ENCODE data around the gene PCDHGA12. TPM values are rescaled to one million over a fixed set of nuclear protein-coding genes. Genes with fewer than 3 reads are reported as not detected.

PCDHGA12 gene
- total RNA-seq, 4 donors from 2014 or later, result 2.9 to 22.0 (median 14.5) TPM

DNA sequence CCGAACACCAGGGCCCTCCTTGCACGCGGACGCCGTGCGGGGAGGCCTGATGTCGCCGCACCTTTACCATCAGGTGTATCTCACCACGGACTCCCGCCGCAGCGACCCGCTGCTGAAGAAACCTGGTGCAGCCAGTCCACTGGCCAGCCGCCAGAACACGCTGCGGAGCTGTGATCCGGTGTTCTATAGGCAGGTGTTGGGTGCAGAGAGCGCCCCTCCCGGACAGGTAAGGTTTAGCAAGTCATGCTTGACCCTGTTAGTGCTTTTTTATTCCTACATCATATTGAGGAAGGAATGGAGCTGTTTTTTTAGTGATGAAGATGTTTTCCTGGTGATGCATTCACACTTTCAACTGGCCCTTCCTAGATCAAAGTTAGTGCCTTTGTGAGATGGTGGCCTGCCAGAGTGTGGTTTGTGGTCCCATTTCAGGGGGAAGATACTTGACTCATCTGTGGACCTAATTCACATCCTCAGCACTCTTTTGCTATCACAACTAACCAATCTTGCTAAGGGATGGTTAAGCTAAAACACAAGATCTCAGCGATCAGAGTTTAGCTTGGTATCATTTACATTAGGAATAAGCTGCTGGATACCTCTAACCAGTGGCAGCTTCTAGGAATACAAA is 48.1 kb downstream of the PCDHGA12 start:
- H3K4me3 ChIP-seq, result peak overlapping the region; percentile 54 to 55
- peaks cover 15 to 24% of the 10 kb centered on the region in 2 donors for H3K4me1 ChIP-seq
- intact Hi-C loops (cut with DNase I; ENCODE audit: low total_unique reads), result loop anchor here (10.0 kb wide), 1 partner anchor 46 kb away; no protein-coding TSS in a partner anchor
- no peaks in the 10 kb centered on the region for H3K36me3 ChIP-seq
- H3K27ac ChIP-seq, result peak overlapping the region in 1 of 2 donors; percentile 92
- DNase-seq, result peak in 1 of 2 donors; percentile 41
- H3K27me3 ChIP-seq, result no peaks in the 10 kb centered on the region
- no peak for TF ChIP-seq POLR2A (IDR thresholded peaks at IDR 0.05)
- TF ChIP-seq, protein P1, sequence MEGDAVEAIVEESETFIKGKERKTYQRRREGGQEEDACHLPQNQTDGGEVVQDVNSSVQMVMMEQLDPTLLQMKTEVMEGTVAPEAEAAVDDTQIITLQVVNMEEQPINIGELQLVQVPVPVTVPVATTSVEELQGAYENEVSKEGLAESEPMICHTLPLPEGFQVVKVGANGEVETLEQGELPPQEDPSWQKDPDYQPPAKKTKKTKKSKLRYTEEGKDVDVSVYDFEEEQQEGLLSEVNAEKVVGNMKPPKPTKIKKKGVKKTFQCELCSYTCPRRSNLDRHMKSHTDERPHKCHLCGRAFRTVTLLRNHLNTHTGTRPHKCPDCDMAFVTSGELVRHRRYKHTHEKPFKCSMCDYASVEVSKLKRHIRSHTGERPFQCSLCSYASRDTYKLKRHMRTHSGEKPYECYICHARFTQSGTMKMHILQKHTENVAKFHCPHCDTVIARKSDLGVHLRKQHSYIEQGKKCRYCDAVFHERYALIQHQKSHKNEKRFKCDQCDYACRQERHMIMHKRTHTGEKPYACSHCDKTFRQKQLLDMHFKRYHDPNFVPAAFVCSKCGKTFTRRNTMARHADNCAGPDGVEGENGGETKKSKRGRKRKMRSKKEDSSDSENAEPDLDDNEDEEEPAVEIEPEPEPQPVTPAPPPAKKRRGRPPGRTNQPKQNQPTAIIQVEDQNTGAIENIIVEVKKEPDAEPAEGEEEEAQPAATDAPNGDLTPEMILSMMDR (IDR thresholded peaks at IDR 0.05), result no peak
- H3K9me3 ChIP-seq, result no peaks in the 10 kb centered on the region

- no peak for DNase-seq
- intact Hi-C loops (cut with DNase I; ENCODE audit: low total_unique reads), result loop anchor here (10.0 kb wide), 1 partner anchor 45 kb away; no protein-coding TSS in a partner anchor
- no peak for TF ChIP-seq POLR2A (IDR thresholded peaks at IDR 0.05)
- TF ChIP-seq, protein P1 (IDR thresholded peaks at IDR 0.05), result no peak
- Histone ChIP-seq H3K27me3 (no peaks in the 10 kb centered on the region), H3K27ac (no peak overlapping the region), H3K4me3 (peak overlapping the region in 1 of 2 donors; percentile 10), H3K4me1 (peaks cover 15 to 24% of the 10 kb centered on the region in 2 donors), H3K9me3 (no peaks in the 10 kb centered on the region), H3K36me3 (no peaks in the 10 kb centered on the region)
These were observed 49.5 kb downstream of the PCDHGA12 start for GRCh38 chr5:141479776-141480175.

Other genes with a start within 250 kb of the PCDHGA12 start
- gene PCDHB16, start 248.1 kb upstream of the PCDHGA12 start, total RNA-seq, result 10 to 100 TPM in 1 of 4 donors, 1 to 10 TPM in 3; 3.8 to 10.2 (median 5.0) TPM
- gene PCDHB9, start 243.3 kb upstream of the PCDHGA12 start, total RNA-seq, result 1 to 10 TPM; 1.8 to 5.5 (median 4.8) TPM
- gene PCDHB10, start 238.2 kb upstream of the PCDHGA12 start, total RNA-seq, result 1 to 10 TPM; 2.6 to 8.3 (median 4.7) TPM
- 1 to 10 TPM; 2.4 to 9.8 (median 6.9) TPM for gene PCDHB11, start 230.9 kb upstream of the PCDHGA12 start, total RNA-seq
- gene PCDHB12, start 221.8 kb upstream of the PCDHGA12 start, total RNA-seq, result 10 to 100 TPM in 1 of 4 donors, 1 to 10 TPM in 2, under 1 TPM in 1; 0.88 to 20.5 (median 9.1) TPM
- gene PCDHB13, start 216.6 kb upstream of the PCDHGA12 start, total RNA-seq, result 10 to 100 TPM in 1 of 4 donors, 1 to 10 TPM in 3; 6.2 to 26.1 (median 8.5) TPM
- gene PCDHB14, start 207.2 kb upstream of the PCDHGA12 start, total RNA-seq, result 10 to 100 TPM in 2 of 4 donors, 1 to 10 TPM in 2; 3.6 to 14.7 (median 9.3) TPM
- gene PCDHB15, start 185.1 kb upstream of the PCDHGA12 start, total RNA-seq, result 10 to 100 TPM in 3 of 4 donors, 1 to 10 TPM in 1; 5.0 to 17.8 (median 12.1) TPM
- 1 to 10 TPM in 2 of 4 donors, under 1 TPM in 1, not detected in 1; 0.28 to 2.4 (median 2.3) TPM for gene SLC25A2, start 126.5 kb upstream of the PCDHGA12 start, total RNA-seq
- gene TAF7, start 109.7 kb upstream of the PCDHGA12 start, total RNA-seq, result 100 to 1,000 TPM in 2 of 4 donors, 10 to 100 TPM in 2; 76.1 to 121 (median 98.0) TPM
- gene PCDHGA1, start 100.0 kb upstream of the PCDHGA12 start, total RNA-seq, result 1 to 10 TPM in 2 of 4 donors, under 1 TPM in 2; under 0.01 to 3.3 (median 1.5) TPM
- gene PCDHGA2, start 91.7 kb upstream of the PCDHGA12 start, total RNA-seq, result 10 to 100 TPM in 2 of 4 donors, 1 to 10 TPM in 2; 3.2 to 11.6 (median 9.3) TPM
- gene PCDHGA3, start 86.7 kb upstream of the PCDHGA12 start, total RNA-seq, result 1 to 10 TPM in 3 of 4 donors, under 1 TPM in 1; 0.51 to 8.2 (median 5.6) TPM
- gene PCDHGB1, start 80.4 kb upstream of the PCDHGA12 start, total RNA-seq, result 1 to 10 TPM in 3 of 4 donors, not detected in 1; 4.4 to 7.4 (median 6.9) TPM
- gene PCDHGA4, start 75.5 kb upstream of the PCDHGA12 start, total RNA-seq, result 10 to 100 TPM in 1 of 4 donors, 1 to 10 TPM in 2, under 1 TPM in 1; 0.59 to 16.1 (median 8.7) TPM
- 10 to 100 TPM in 2 of 4 donors, 1 to 10 TPM in 1, under 1 TPM in 1; 0.59 to 17.9 (median 8.7) TPM for gene PCDHGB2, start 70.5 kb upstream of the PCDHGA12 start, total RNA-seq
- 10 to 100 TPM in 3 of 4 donors, 1 to 10 TPM in 1; 1.8 to 11.5 (median 11.2) TPM for gene PCDHGA5, start 66.3 kb upstream of the PCDHGA12 start, total RNA-seq
- gene PCDHGB3, start 60.3 kb upstream of the PCDHGA12 start, total RNA-seq, result 10 to 100 TPM in 2 of 4 donors, 1 to 10 TPM in 1, under 1 TPM in 1; 0.59 to 14.1 (median 8.1) TPM
- gene PCDHGA6, start 56.6 kb upstream of the PCDHGA12 start, total RNA-seq, result 10 to 100 TPM in 3 of 4 donors, 1 to 10 TPM in 1; 4.4 to 16.6 (median 14.3) TPM
- gene PCDHGA7, start 47.8 kb upstream of the PCDHGA12 start, total RNA-seq, result 10 to 100 TPM in 3 of 4 donors, 1 to 10 TPM in 1; 10.0 to 14.1 (median 11.8) TPM
- gene PCDHGB4, start 42.8 kb upstream of the PCDHGA12 start, total RNA-seq, result 10 to 100 TPM in 3 of 4 donors, 1 to 10 TPM in 1; 8.2 to 17.1 (median 14.9) TPM
- 1 to 10 TPM in 3 of 4 donors, under 1 TPM in 1; 0.59 to 9.0 (median 5.1) TPM for gene PCDHGA8, start 37.9 kb upstream of the PCDHGA12 start, total RNA-seq
- 10 to 100 TPM in 3 of 4 donors, 1 to 10 TPM in 1; 10.0 to 33.6 (median 20.6) TPM for gene PCDHGB5, start 32.6 kb upstream of the PCDHGA12 start, total RNA-seq
- 10 to 100 TPM; 11.8 to 18.7 (median 16.7) TPM for gene PCDHGA9, start 27.7 kb upstream of the PCDHGA12 start, total RNA-seq
- gene PCDHGB6, start 22.5 kb upstream of the PCDHGA12 start, total RNA-seq, result 10 to 100 TPM in 2 of 4 donors, 1 to 10 TPM in 2; 3.1 to 21.1 (median 11.5) TPM
- 10 to 100 TPM in 1 of 4 donors, 1 to 10 TPM in 3; 2.4 to 11.2 (median 6.6) TPM for gene PCDHGA10, start 17.5 kb upstream of the PCDHGA12 start, total RNA-seq
- gene PCDHGB7, start 12.8 kb upstream of the PCDHGA12 start, total RNA-seq, result 10 to 100 TPM in 3 of 4 donors, 1 to 10 TPM in 1; 7.1 to 27.6 (median 18.1) TPM
- gene PCDHGA11, start 9.5 kb upstream of the PCDHGA12 start, total RNA-seq, result 10 to 100 TPM in 3 of 4 donors, 1 to 10 TPM in 1; 9.4 to 13.2 (median 12.0) TPM
- gene PCDHGC3, start 45.5 kb downstream of the PCDHGA12 start, total RNA-seq, result 100 to 1,000 TPM in 3 of 4 donors, 10 to 100 TPM in 1; 25.9 to 146 (median 123) TPM
- gene PCDHGC4, start 54.5 kb downstream of the PCDHGA12 start, total RNA-seq, result 1 to 10 TPM; 2.9 to 8.0 (median 6.7) TPM
- 1 to 10 TPM in 3 of 4 donors, under 1 TPM in 1; under 0.01 to 7.5 (median 3.4) TPM for gene PCDHGC5, start 58.6 kb downstream of the PCDHGA12 start, total RNA-seq
- 10 to 100 TPM; 27.7 to 69.4 (median 30.2) TPM for gene DIAPH1, start 188.5 kb downstream of the PCDHGA12 start, total RNA-seq
- gene HDAC3, start 206.3 kb downstream of the PCDHGA12 start, total RNA-seq, result 10 to 100 TPM; 24.8 to 68.0 (median 46.0) TPM
- gene RELL2, start 206.5 kb downstream of the PCDHGA12 start, total RNA-seq, result 1 to 10 TPM in 1 of 4 donors, under 1 TPM in 1, not detected in 2; 0.35 to 1.7 TPM
- gene FCHSD1, start 220.9 kb downstream of the PCDHGA12 start, total RNA-seq, result 10 to 100 TPM in 2 of 4 donors, 1 to 10 TPM in 2; 2.4 to 27.2 (median 11.3) TPM